HepG2 (cell line): Measurements from ENCODE around the gene PRDX5. TPM values are rescaled to one million over a fixed set of nuclear protein-coding genes. Genes with fewer than 3 reads are reported as not detected.
A peak's percentile ranks its signal among the peaks of the same experiment; 100 is the strongest.

Experiments
- ADNP ChIP-seq: sonication (generic); formaldehyde crosslinking; IDR thresholded peaks from 2 replicates; pipeline ENCODE4 v1.4.0; 2020; ENCODE audit warnings: missing genetic modification reagents
- CHD2 ChIP-seq: IDR thresholded peaks from 2 replicates; pipeline ENCODE4 v1.6.1; 2011; ENCODE audit warnings: low read depth, low read length, improper control_type of control experiment
- CREB1 ChIP-seq, 2 experiments: fragments of 450-650 bp in 1 of 2; IDR thresholded peaks; 2 replicates each; pipeline ENCODE4 v1.6.1; 2016 to 2017; ENCODE audit warnings: control low read depth in 1 of 2, mild to moderate bottlenecking in 1 of 2, missing compliant biosample characterization in 1 of 2, missing genetic modification characterization in 1 of 2
- EHMT2 ChIP-seq: fragments of 200-600 bp; sonication (generic); IDR thresholded peaks from 2 replicates; pipeline ENCODE4 v1.7.0; 2017; ENCODE audit warnings: antibody characterized with exemption, low read depth, low read length, borderline replicate concordance
- HCFC1 ChIP-seq: fragments of 150-350 bp; IDR thresholded peaks from 2 replicates; pipeline ENCODE4 v1.6.1; 2014; ENCODE audit warnings: low read depth, low read length
- KAT2B ChIP-seq: fragments of 150-350 bp; IDR thresholded peaks from 2 replicates; pipeline ENCODE4 v1.6.1; 2014; ENCODE audit warnings: low read depth, low read length, borderline replicate concordance
- MATR3 ChIP-seq: sonication (generic); formaldehyde crosslinking; IDR thresholded peaks from 2 replicates; pipeline ENCODE4 v1.4.0; 2020; ENCODE audit warnings: missing genetic modification reagents
- MAX ChIP-seq: IDR thresholded peaks from 2 replicates; pipeline ENCODE4 v1.6.1; 2012; ENCODE audit warnings: inconsistent platforms
- NCOA2 ChIP-seq: sonication (generic); formaldehyde crosslinking; IDR thresholded peaks from 2 replicates; pipeline ENCODE4 v1.8.0; 2022; ENCODE audit warnings: inconsistent platforms
- NFAT5 ChIP-seq: sonication (generic); formaldehyde crosslinking; IDR thresholded peaks from 2 replicates; pipeline ENCODE4 v1.4.0; 2020; ENCODE audit warnings: missing genetic modification reagents
- NFE2L2 ChIP-seq: fragments of 150-350 bp; IDR thresholded peaks from 2 replicates; pipeline ENCODE4 v1.6.1; 2014; ENCODE audit warnings: low read length
- NR3C1 ChIP-seq: sonication (generic); formaldehyde crosslinking; IDR thresholded peaks from 2 replicates; pipeline ENCODE4 v1.4.0; 2020; ENCODE audit warnings: missing genetic modification reagents
- NRL ChIP-seq: sonication (generic); formaldehyde crosslinking; IDR thresholded peaks from 2 replicates; pipeline ENCODE4 v1.5.0; 2020; ENCODE audit warnings: missing genetic modification reagents, mild to moderate bottlenecking, moderate library complexity, borderline replicate concordance
- REPIN1 ChIP-seq: sonication (generic); formaldehyde crosslinking; IDR thresholded peaks from 2 replicates; pipeline ENCODE4 v1.8.0; 2022; ENCODE audit warnings: missing genetic modification reagents, low read depth, mild to moderate bottlenecking, borderline replicate concordance
- RFXAP ChIP-seq: sonication (generic); formaldehyde crosslinking; IDR thresholded peaks from 2 replicates; pipeline ENCODE4 v1.4.0; 2020; ENCODE audit warnings: missing genetic modification reagents, borderline replicate concordance
- TEAD2 ChIP-seq: sonication (generic); formaldehyde crosslinking; IDR thresholded peaks from 2 replicates; pipeline ENCODE4 v1.9.0; 2021; ENCODE audit warnings: missing genetic modification reagents
- THAP8 ChIP-seq: sonication (generic); formaldehyde crosslinking; IDR thresholded peaks from 2 replicates; pipeline ENCODE4 v1.5.1; 2020; ENCODE audit warnings: missing genetic modification reagents, mild to moderate bottlenecking, borderline replicate concordance
- YEATS4 ChIP-seq: sonication (generic); formaldehyde crosslinking; IDR thresholded peaks from 2 replicates; pipeline ENCODE4 v1.4.0; 2020; ENCODE audit warnings: missing genetic modification reagents, borderline replicate concordance
- ZBTB21 ChIP-seq: sonication (generic); formaldehyde crosslinking; IDR thresholded peaks from 2 replicates; pipeline ENCODE4 v1.4.0; 2020; ENCODE audit warnings: missing genetic modification reagents
- ZFY ChIP-seq: sonication (generic); formaldehyde crosslinking; IDR thresholded peaks from 2 replicates; pipeline ENCODE4 v1.4.0; 2020; ENCODE audit warnings: missing genetic modification reagents
- ZMYM2 ChIP-seq: sonication (generic); formaldehyde crosslinking; IDR thresholded peaks from 2 replicates; pipeline ENCODE4 v1.8.0; 2022; ENCODE audit warnings: mild to moderate bottlenecking, missing genetic modification reagents
- ZNF3 ChIP-seq: IDR thresholded peaks from 2 replicates; pipeline ENCODE4 v1.7.0; 2017; ENCODE audit warnings: inconsistent platforms
- ZNF501 ChIP-seq: sonication (generic); formaldehyde crosslinking; IDR thresholded peaks from 2 replicates; pipeline ENCODE4 v1.5.1; 2020; ENCODE audit warnings: mild to moderate bottlenecking, moderate library complexity, missing genetic modification reagents
- ZUFSP ChIP-seq: sonication (generic); formaldehyde crosslinking; IDR thresholded peaks from 2 replicates; pipeline ENCODE4 v1.9.0; 2021; ENCODE audit warnings: missing genetic modification reagents, mild to moderate bottlenecking, borderline replicate concordance
- polyA plus RNA-seq, 8 experiments: library from polyadenylated mRNA; depleted of rRNA in 3 of 8; stranded (reverse) in 7 of 8; unstranded in 1 of 8; fragments of >200 nt; fragmentation: Illumina TruSeq in 4 of 8; extraction: Trizol in 4 of 8; gene quantifications; 2 replicates each; pipeline versions ENCODE4 v1.2.1 to v1.2.3, GENCODE V29; 2011 to 2016; ENCODE audit warnings: low read depth in 4 of 8, missing spikeins in 1 of 8, mixed read lengths in 1 of 8; ENCODE audit not compliant: insufficient read depth in 1 of 8
- total RNA-seq, 5 experiments: library from RNA; depleted of rRNA; stranded (reverse); fragments of >200 nt; fragmentation: Illumina TruSeq; extraction: Trizol; gene quantifications; 2 replicates each; pipeline ENCODE4 v1.2.3, GENCODE V29; 2016; ENCODE audit warnings: low read depth in 1 of 5

The PRDX5 gene
- total and polyA plus RNA-seq, 2 of the 13 experiments (the other 11 are each of a cell fraction or from before 2014, with no cell fraction given): 215 to 311 TPM

- TF ChIP-seq TEAD2 (CRISPR knock-in tag): no peak
- no peak for TF ChIP-seq NR3C1 (CRISPR knock-in tag)
- TF ChIP-seq CREB1 (IDR thresholded peaks at IDR 0.05): peak; percentile 70
- peak; percentile 93 for TF ChIP-seq CREB1 (CRISPR knock-in tag; IDR thresholded peaks at IDR 0.05)
- TF ChIP-seq HCFC1: peak; percentile 95
- TF ChIP-seq ZUFSP (CRISPR knock-in tag): no peak
- no peak for TF ChIP-seq RFXAP (CRISPR knock-in tag)
- no peak for TF ChIP-seq NFAT5 (CRISPR knock-in tag)
- TF ChIP-seq NCOA2 (CRISPR knock-in tag): peak; percentile 53
- peak; percentile 31; the same call in 1 of the 2 replicates for TF ChIP-seq REPIN1 (CRISPR knock-in tag)
- no peak for TF ChIP-seq NFE2L2
- no peak for TF ChIP-seq MATR3
- TF ChIP-seq MAX: peak; percentile 47; the same call in 1 of the 2 replicates
- TF ChIP-seq ZBTB21 (CRISPR knock-in tag): no peak
- TF ChIP-seq THAP8 (CRISPR knock-in tag): no peak; the same call in 1 of the 2 replicates
- TF ChIP-seq ZMYM2 (CRISPR knock-in tag): no peak
- TF ChIP-seq ZFY (CRISPR knock-in tag): peak; percentile 90
- TF ChIP-seq NRL: no peak
- TF ChIP-seq EHMT2: no peak
- no peak for TF ChIP-seq ADNP (CRISPR knock-in tag)
- TF ChIP-seq YEATS4 (CRISPR knock-in tag): 0 out of 2 replicates have a peak, but pooled peaks have one; percentile 4
- peak; percentile 97 for TF ChIP-seq ZNF501 (CRISPR knock-in tag)
- TF ChIP-seq KAT2B: no peak
- 0 out of 2 replicates have a peak, but pooled peaks have one; percentile 9 for TF ChIP-seq ZNF3
- TF ChIP-seq CHD2: no peak
Measured at GRCh38 chr11:64269540-64270220, 48.2 kb upstream of the PRDX5 start (continued).
